ENCODE data around the gene ANKEF1. TPM values are rescaled to one million over a fixed set of nuclear protein-coding genes. Genes with fewer than 3 reads are reported as not detected.

Gene ANKEF1
- total RNA-seq, 1 experiment from 2014 or later, result 8.3 TPM

GRCh38 chr20:9989066-9989724 is 45.6 kb upstream of the ANKEF1 start:
- Mint-ChIP-seq H3K4me1 (no peaks in the 10 kb centered on the region), H3K27ac (no peak overlapping the region), H3K27me3 (ENCODE audit: low read depth) (no peaks in the 10 kb centered on the region), H3K4me3 (no peak overlapping the region), H3K36me3 (ENCODE audit: insufficient read depth in 1 of 3, low read depth in 3 of 3) (no peaks in the 10 kb centered on the region), H3K9me3 (no peaks in the 10 kb centered on the region)
- no peak overlapping the region for H3K9ac ChIP-seq (ENCODE audit: extremely low read depth, insufficient read length, low read length)
- no peak overlapping the region for H3T11ph ChIP-seq (ENCODE audit: low read length)
- no peak overlapping the region for H2BK120ac ChIP-seq (ENCODE audit: low read depth, low read length, poor library complexity, severe bottlenecking)
- H3K18ac ChIP-seq (ENCODE audit: insufficient read length, low read depth, low read length), result no peak overlapping the region
- no peaks in the 10 kb centered on the region for H3K27me3 ChIP-seq (ENCODE audit: insufficient read depth, low read length)
- DNase-seq, result no peak
- no peak for TF ChIP-seq CTCF (conservative IDR thresholded peaks at IDR 0.05)
- no peak overlapping the region for H3K56ac ChIP-seq (ENCODE audit: insufficient read length, low read depth, low read length)
- no peak overlapping the region for H4K91ac ChIP-seq (ENCODE audit: insufficient read length, low read depth, low read length)
- H3K79me2 ChIP-seq (ENCODE audit: insufficient read depth, low read length), result no peaks in the 10 kb centered on the region
- H2BK20ac ChIP-seq (ENCODE audit: low read depth, low read length, poor library complexity, severe bottlenecking), result no peak overlapping the region
- H2AFZ ChIP-seq (ENCODE audit: low read length), result no peak overlapping the region
- no peak overlapping the region for H3K4ac ChIP-seq (ENCODE audit: low read depth, low read length)
- H4K20me1 ChIP-seq (ENCODE audit: control insufficient read depth, insufficient read depth, insufficient read length), result no peaks in the 10 kb centered on the region
- H3K4me1 ChIP-seq (ENCODE audit: insufficient read depth, low read length), result no peaks in the 10 kb centered on the region
- H2BK15ac ChIP-seq (ENCODE audit: low read depth, low read length), result no peak overlapping the region
- H3K23me2 ChIP-seq (ENCODE audit: insufficient read length, low read depth, low read length, poor library complexity, severe bottlenecking), result no peaks in the 10 kb centered on the region
- no peak overlapping the region for H2AK5ac ChIP-seq (ENCODE audit: insufficient read length, low read length)
- H3K14ac ChIP-seq (ENCODE audit: insufficient read depth, low read length), result no peak overlapping the region
- H3K79me1 ChIP-seq (ENCODE audit: insufficient read depth, low read depth, low read length, poor library complexity, severe bottlenecking), result no peaks in the 10 kb centered on the region
- H2BK12ac ChIP-seq (ENCODE audit: insufficient read length, low read depth, low read length), result no peak overlapping the region
- H3K4me2 ChIP-seq (ENCODE audit: insufficient read depth, insufficient read length, low read length), result no peak overlapping the region
- no peak overlapping the region for H2BK5ac ChIP-seq (ENCODE audit: insufficient read length, low read length)
- no peak overlapping the region for H4K5ac ChIP-seq (ENCODE audit: insufficient read length, low read depth, low read length)
- whole genome bisulfite sequencing (ENCODE audit: extremely low coverage, insufficient read length, low lambda C conversion rate), result no CpG with 5 or more reads among the region's 1 CpG
- no peak overlapping the region for H3K27ac ChIP-seq (ENCODE audit: insufficient read length, low read depth, low read length)
- H3K23ac ChIP-seq (ENCODE audit: insufficient read length, low read depth, low read length), result no peak overlapping the region
- no peak overlapping the region for H4K8ac ChIP-seq (replicated peaks; ENCODE audit: insufficient read length, low read depth, low read length)
- H3K9me3 ChIP-seq (ENCODE audit: control insufficient read depth, low read depth, low read length), result no peaks in the 10 kb centered on the region

All from H9 (cell line).